GM10847 (cell line): ENCODE data around the gene SH3PXD2A.

Experiments used
- POLR2A ChIP-seq: IDR thresholded peaks from 2 replicates; pipeline ENCODE4 v1.6.1; 2011; ENCODE audit not compliant: insufficient read length; ENCODE audit errors: extremely low read depth

The SH3PXD2A gene

GRCh38 chr10:103847909-103848468, 7.4 kb downstream of the SH3PXD2A start:
- TF ChIP-seq POLR2A: no peak

- no peak for TF ChIP-seq POLR2A
Measured at GRCh38 chr10:103847346-103847745, 8.0 kb downstream of the SH3PXD2A start.

- no peak for TF ChIP-seq POLR2A
Measured at GRCh38 chr10:103845972-103846371, 9.4 kb downstream of the SH3PXD2A start.

- TF ChIP-seq POLR2A: no peak
Measured at GRCh38 chr10:103843854-103844570, 11.4 kb downstream of the SH3PXD2A start.

GRCh38 chr10:103843045-103843444, 12.3 kb downstream of the SH3PXD2A start:
- TF ChIP-seq POLR2A: no peak

GRCh38 chr10:103842605-103843004, 12.8 kb downstream of the SH3PXD2A start:
- TF ChIP-seq POLR2A: no peak

GRCh38 chr10:103841519-103841918, 13.9 kb downstream of the SH3PXD2A start:
- TF ChIP-seq POLR2A: no peak

- TF ChIP-seq POLR2A: no peak
Measured at GRCh38 chr10:103840740-103841070, 14.7 kb downstream of the SH3PXD2A start.

- TF ChIP-seq POLR2A: no peak
Measured at GRCh38 chr10:103839872-103840739, 15.3 kb downstream of the SH3PXD2A start.

- no peak for TF ChIP-seq POLR2A
Measured at GRCh38 chr10:103839519-103839871, 15.9 kb downstream of the SH3PXD2A start.

GRCh38 chr10:103838862-103839518, 16.4 kb downstream of the SH3PXD2A start:
- TF ChIP-seq POLR2A: no peak

GRCh38 chr10:103838070-103838395, 17.3 kb downstream of the SH3PXD2A start:
- no peak for TF ChIP-seq POLR2A

- no peak for TF ChIP-seq POLR2A
Measured at GRCh38 chr10:103837370-103838069, 17.9 kb downstream of the SH3PXD2A start.

- TF ChIP-seq POLR2A: no peak
Measured at GRCh38 chr10:103836861-103837260, 18.5 kb downstream of the SH3PXD2A start.

GRCh38 chr10:103836273-103836672, 19.1 kb downstream of the SH3PXD2A start:
- no peak for TF ChIP-seq POLR2A
